CD4-positive, alpha-beta T cell treated with Interferon alpha-2 for 1 hour (primary cell): Measurements from ENCODE around the gene MEIS2.

ENCODE experiments used
- DNase-seq, 2 donors: peaks; one replicate each; pipeline ENCODE4 v3.0.0-alpha.2; 2020 to 2022

Gene MEIS2

DNA sequence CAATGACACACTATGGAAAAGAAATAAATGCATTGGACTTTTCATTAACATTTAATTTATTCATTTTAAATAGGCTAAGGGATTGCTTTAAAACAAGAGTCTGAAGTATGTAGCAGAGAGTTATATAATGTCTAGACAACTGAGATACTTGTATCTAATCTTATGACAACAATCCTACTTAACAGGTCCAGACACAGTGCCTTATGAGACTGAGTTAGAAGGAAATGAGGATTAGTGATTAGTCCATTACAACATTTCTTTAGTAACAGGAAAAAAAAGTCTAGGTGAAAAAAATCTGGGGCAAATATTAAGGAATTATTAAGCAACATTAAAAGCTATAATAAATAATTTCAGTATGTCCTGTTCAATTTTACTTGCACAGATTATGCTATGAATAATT lies 140.6 kb downstream of the MEIS2 start:
- DNase-seq, result no peak

DNA sequence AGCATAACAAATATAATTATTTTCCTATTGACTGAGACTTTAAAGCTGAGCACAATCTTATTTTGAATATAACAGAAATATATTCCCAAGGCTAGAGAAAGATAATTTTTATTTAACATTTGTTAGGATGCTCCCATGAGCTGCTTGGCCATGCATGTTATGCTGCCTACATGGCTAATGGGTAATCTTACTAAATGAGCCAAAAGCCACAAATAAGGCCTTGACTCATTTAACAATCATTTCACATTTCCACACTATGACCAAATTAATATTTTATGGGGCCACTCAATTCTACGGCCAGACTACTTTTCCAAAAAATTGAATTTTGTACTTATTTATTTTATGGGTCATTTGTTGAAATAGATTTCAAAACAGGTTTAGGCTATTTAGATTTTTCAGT lies 141.7 kb downstream of the MEIS2 start:
- no peak for DNase-seq

DNA sequence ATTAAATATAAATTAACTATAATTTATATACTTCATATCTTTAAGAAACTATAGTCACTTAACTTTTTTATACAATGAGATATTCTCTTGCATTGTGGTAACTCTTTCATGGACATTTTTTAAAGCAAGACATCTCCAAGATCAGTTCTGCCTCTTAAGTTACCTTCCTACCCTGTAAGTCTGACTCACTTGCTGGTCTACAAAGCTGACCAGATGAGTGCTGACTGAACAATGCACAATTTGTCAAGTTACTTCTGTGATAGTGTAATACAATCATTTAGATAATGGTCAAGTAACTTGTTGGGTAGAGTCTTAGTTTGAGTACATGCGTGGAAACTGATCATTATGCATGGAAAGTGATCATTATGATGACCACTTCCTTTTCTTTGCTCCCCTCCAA lies 145.9 kb downstream of the MEIS2 start:
- DNase-seq, result no peak

DNA sequence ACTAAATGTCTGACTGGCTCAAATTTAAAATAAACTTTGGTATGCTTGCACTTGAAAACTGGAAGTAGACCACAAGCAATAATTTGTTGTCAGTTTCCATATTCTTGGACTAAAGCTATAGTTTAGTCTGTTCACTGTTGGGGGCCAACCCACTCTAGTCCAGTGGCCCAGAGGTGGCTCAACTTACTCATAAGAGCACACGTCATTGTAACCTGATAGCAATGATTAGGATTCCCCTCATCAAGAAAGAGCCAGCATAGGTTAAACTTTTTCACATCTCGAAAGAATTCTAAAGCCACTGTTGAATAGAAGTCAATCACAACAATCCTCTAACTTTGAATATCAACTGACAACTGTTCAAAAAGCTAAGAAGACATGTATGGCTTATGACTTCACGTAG lies 147.0 kb downstream of the MEIS2 start:
- no peak for DNase-seq

DNA sequence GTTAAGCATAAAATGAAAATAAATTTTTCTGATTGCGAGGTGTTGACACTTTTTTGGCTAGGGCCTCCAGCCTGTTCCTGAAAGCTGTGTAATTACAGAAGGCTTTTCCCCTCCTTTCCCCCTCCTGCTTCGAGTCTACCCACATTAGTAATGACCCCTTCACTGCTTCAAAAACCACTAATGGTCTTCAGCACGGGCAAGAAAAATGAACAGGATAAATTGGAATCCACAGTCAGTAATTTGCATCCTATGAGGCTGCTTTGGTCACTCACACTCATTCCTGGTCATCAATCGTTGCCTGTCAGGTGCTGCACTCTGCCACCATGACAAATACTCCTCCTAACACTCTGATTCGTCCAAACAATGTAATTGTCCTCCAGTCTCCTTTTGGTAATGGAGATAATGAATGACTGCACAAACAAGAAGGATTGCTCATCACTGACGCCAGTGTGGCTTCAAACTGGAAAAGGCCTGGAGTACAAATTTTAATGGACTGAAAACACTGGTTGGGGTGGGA lies 148.6 kb downstream of the MEIS2 start:
- no peak for DNase-seq

DNA sequence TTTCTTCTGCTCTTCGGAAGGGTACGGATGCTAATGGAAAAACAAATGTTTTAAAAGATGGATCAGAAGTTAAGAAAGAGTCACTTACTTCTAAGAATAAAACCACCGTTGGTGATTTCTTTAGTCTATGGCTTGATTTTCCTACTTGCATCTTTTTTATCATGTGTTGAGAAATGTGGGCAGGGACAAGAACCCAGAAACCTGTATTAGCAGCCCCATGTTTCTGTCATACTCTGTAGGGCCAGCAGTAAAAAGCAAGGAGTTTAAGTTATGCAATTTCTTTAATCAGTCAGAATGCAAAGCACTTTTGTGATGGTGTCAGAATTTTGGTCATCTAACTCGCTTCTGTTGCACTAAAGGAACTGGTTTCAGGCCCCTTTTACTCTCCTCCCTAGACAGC lies 150.0 kb downstream of the MEIS2 start:
- no peak for DNase-seq

DNA sequence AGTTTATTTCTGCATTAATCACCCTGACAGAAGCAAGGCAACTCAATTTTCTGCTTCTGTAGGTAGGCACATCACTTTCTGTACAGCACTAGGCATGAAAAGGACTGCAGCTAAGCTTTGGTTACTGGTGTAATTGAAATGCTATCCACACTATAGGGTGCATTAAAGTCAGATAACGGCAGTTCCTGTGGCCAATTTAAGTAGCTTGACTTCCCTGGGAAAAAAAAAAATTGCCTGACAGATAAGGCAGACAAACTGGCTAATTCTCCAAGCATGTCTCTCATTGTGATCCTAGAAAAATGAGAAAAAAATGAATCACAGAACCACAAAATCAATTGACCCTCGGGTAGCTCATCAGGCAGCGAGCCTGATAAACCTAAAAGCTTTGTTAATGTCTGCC lies 151.4 kb downstream of the MEIS2 start:
- no peak for DNase-seq

DNA sequence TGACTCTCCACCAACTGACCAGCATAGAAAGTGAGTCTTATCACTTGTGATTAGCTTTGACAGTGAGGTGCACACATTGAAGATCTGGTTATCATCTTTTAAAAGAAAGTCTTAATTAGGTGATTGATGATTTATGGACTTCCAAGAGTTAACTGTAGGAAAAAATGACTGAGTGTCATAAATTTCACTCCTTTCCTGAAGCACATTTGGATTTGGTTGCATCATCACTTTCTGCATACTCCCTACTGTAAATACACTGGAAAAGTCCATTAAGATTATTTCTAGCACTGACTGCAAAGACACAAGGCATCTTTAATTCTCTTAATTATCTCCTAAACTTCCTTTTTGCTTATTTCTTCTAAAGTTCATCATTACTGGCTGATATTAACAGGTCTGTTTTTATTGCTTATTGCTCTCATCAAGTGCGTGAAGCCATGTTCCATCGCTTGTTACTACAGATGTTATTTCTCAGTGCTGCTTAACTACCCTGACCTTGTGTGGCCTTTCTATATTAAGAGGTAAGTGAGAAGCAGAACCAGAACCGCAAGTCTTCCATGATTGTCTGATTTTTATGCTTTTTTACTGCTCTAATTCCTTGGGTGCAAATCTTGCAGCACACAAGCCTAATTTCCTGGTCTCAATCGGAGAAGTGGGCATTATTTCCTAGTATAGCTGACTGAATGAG lies 153.2 kb downstream of the MEIS2 start:
- no peak for DNase-seq

DNA sequence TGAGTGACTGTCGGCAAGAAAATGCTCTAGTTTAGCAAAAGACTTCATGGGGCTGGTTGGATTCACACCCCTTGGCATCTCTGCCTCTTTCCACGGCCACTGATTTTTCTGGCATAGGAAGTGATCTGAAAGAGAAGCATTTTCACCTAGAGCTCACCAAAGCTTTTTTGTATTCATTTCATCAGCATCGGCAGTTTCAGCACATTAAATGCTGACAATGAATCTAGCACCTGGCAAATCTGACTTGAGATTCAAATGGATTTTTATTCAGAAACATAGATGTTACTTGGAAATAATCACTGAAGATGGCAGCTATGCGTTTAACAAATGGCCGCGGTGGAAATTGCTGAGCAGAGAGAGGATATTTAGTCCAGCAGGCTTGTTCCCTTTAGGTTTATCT lies 155.9 kb downstream of the MEIS2 start:
- no peak for DNase-seq

DNA sequence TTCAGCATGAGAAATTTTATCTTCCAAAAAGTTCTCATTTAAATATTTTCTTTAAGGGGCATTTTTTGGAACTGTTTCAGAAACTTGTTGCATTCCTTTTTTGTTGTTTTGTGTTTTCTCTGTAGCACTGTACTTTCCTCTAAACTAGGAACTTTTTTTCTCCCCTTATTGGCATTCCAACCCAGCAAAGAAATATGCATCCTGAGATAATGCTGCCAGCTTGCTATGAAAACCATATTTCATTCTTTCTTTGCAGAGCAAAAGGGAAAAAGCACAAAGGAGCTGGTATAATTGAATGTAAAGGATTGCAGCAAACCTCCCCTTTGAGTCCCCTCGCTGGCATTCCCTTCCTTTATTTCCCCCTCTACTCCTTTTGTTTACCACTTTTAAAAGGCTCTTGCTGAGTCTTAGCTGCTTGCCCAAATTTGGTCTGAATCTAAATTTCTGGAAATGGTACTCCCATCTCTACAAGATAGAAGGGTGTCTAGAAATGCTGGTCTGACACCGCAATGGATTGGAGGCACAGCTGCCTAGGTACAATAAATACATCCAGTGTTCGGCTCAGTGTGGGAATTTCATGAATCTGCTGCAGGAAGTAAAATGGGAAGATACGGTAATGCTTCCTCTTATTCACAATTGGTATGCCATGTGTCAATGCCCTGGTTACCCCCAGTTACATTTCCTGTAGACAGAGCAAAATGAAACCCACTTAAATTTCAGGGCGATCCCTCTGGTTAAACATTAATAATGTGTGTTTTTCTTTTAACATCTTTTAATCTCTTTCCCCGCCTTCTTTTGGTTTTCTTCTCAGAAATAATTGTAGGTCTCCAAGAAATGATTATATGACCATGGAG lies 156.6 kb downstream of the MEIS2 start:
- DNase-seq, result no peak

DNA sequence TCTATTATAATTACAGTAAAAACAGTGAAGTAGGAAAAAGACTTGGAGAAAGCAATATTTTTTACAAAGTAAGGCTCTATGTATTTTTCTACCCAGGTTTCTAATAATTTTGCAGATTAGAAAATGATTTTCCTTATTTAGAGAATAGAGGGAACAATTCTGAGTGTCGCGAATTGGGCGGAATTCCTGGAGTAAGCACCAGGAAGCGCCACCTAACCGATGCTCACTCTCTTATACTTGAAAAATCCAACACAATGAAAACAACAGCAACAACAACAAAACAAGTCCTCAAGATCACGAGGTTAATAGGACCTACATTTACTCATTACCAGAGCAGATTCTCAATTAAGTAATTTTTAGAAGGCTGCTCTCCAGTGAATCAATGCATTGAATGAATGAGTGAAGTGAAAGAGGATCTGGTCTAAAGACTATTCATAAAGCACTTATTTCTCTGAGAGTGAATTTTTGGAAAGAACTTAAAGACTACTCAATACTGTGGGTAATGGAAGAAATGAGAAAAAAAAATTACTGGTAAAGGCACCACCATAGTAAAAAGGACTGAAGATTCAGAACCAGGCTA lies 158.0 kb downstream of the MEIS2 start:
- no peak for DNase-seq

DNA sequence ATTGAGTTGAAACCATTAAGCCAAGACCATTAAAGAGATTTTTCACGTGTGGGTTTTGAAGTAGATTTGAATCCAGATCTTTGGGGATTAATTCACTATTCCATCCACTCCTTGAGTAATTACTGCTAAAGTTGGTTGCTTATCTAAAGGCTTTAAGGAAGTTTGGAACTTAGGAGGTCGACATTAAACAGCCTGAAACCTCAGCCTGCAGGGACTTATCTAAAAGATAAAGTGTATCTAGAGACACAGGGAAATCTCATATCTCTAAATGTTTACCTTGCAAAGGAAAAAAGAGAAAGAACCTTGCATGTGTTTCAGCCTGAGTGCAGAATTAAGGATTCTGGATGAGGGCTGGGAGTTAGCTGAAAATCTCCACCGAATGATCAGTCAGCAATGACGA lies 158.6 kb downstream of the MEIS2 start:
- DNase-seq, result no peak

DNA sequence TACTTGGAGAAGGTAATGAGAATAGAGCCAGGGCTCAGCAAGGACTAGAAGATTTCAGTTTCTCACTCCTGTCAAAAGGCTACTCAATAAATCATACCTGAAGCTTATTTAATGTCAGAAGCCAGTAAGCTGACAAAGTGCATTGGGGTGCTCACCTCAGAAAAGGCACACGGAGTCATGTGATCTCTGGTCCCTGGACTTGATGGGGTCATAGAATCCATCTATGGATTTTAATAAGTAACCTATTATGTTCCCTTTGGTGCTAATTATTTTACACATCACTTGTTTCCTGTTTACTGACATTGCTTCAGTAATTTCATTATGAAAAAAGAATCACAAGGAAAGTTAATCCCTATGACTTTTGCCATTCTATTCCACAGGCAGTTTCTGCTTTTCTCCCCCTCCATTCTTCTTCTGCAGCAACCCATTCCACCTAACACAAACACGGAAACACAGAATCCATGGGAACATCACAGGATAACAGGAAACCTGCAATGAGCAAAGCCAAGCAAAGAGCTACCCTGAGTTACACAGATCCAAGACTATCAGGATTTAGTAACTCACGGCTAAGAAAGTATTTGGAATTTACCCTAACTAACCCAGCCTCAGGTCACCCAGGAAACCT lies 159.6 kb downstream of the MEIS2 start:
- DNase-seq, result no peak

DNA sequence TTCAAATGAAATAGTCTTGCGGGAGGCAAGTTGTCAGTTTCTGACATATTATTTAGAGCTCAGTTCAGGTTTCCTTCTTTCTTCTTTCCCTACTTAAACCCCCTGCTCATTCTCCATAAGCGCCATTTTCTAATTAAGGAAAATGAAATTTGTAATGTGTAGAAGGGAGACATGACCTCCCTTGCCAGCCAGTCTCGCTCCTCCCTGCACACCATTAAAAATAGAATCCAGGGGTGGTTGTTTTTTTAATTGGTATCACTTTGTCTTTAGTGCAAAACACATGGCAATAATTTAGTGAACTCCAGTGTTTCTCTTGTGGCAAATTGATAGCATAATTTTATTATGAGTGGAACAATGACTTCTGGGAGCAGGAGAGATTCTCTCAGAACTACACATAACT lies 160.1 kb downstream of the MEIS2 start:
- no peak for DNase-seq

DNA sequence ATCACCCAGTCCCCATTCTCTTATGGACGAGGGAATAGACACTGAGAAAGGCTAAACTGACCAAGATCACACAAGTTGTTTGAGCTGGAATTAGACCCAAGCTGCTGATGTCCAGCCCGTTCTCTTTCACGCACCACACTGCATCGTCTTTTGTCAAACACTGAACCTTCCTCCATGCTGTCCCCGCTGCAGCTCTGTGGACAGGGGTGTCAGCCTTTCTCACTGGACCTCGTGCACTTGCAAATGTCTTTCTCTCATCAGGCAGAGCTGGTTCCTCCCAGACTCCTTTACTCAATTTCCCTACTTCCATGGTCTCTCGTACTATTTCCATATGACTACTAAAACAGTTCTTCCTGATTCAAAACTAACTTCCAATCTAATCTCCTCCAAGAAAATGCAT lies 161.6 kb downstream of the MEIS2 start:
- DNase-seq, result no peak

DNA sequence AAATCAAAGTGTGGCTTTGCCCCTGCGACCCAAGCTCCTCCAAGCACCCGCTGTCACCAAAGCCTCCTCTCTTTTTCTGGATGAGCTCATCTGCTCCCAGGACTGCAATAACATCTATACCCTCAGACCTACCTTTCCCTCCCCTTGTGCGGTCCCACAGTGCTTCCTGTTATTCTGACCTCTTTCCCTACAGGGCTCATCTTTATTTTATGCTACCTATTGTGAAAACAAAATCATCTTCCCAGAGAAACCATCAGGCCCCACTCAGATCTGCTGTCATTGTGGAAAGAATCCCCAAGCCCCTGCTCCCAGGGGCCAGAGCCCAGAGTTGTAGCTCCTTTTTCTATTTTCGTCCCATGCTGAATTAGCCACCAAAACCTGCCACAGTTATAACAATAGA lies 162.2 kb downstream of the MEIS2 start:
- no peak for DNase-seq

DNA sequence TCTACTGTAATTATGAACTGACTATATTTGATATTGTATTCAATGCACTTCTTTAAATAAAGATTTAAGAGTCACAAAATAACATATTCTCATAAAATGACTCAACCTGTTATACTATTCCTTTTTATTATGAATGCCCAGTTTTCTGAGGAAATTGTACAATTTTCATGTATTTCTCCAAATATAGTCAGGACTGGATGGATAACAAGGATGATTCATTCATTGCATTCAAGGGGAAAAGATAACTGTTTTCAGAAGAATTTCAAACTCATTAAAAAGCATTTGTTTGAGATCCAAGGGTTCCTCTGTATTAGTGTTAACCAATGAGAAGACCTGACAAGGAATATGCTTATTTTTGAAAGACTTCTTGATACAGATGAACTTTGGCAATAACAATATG lies 163.7 kb downstream of the MEIS2 start:
- no peak for DNase-seq

DNA sequence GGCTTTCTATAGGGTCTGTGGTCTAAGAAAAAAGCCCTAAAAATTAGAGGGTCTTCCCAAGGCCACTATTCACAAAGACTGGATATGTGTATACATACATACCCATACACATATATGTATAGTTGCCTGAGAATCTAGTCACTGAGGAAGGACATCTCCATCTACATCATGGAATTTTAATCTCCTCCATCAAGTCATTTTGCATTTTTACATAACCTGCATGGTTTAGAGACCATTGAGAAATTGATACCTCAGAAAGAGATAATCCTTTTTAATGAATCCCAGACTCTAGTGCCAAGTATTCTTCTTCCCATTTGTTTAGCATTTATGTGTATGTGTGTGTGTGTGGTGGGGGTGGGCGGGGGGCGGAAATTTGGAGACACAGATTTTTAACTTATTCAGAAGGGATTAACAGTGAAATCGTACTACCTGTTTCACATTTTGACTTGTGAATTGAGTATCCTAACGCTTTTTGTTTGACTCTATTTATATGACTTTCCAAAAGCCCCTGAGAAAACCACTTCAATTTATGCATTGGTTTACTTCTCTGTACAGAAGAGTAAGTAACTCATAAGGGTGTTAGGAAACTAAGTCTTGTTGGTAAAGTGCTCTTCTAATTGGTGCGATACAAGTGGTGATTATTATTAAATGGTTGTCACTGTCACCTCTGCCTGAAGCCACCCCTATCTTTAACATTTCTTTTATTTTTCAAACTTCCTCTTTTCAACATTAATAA lies 166.9 kb downstream of the MEIS2 start:
- no peak for DNase-seq

DNA sequence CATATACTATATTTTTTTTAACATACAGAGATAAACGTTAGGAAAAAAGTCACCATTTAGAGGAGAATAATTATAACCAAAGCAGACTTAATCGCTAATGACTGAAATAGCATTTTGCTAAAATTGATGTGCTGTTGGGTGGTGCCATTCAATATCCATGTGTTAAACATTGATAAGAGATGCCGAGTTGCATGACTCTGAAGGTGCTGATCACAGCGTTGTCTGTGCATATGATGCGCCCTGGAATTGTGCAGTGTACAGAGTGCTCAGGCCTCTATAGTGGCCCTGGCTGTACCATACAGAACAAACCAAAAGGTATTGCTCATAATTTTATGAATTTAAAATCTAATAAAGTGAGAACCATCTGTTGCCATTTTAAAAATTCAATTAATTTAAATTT lies 168.3 kb downstream of the MEIS2 start:
- no peak for DNase-seq

DNA sequence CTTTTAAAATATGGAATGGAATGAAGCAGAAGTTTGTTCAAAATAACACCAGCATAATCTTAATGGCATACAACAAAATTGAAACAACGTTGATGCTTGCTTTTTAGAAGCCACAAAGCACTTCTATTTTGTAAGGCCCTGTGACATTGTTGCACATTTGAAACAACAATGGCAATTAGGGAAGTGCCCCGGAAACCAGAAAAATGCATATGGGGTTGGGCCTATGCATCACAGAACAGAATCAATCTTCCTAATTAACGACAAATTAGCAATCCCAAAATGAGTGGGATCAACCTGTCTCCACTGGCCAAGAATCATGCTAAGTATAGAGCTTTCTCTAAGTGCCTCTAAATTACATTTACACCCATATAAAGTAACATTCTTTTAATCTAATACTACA lies 168.9 kb downstream of the MEIS2 start:
- DNase-seq, result no peak

DNA sequence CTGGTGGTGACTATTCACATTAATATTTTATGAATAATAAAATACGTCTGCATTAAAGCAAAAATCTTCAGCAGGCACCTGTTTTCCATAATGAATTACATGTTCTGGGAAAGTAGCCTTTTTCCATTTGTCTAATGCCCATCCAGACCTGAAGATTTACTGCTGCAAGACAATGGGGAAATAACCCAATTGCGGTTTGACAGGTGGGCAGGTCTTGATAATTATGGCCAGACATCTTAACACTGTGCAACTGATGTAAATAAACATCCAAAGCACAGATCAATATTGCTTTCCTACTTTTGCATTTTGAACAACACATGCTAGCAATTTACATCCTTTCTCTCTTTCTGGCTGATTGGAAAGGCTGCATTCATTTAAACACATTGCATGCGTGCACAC lies 173.9 kb downstream of the MEIS2 start:
- no peak for DNase-seq

DNA sequence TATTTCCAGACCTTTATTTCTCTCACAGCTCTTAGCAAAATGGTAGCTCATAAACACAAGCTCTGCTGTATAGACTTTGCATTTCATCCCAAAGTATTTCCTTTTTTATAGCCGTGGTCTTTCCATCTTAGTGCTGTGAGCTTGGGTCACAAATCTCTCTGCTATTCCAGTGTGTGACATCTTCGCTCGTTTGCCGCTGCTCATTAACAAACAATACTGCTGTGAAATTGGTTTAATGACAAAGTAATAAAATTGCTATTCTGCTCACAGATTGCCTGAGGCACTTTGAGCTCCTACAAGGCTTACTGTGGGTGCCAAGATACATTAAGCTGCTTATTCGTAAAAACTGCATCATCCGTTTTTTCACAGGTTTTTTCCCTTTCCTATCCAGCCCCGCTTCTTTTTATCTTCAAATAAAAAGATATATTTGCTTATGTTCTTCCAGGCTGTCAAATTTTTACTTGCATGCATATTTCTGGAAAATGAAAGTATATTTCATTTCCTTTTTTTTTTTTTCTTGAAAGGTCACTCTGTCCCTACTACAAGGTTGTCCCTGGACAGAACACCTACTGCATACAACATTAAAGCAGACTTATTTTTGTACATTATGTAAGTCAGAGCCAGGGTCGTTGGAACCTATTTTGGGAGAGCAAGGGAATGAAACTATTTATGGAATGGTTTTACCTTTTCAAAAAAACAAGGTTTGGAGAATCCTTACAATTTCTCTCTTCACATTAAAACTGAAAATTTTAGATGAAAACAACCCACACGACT lies 174.5 kb downstream of the MEIS2 start:
- DNase-seq, result no peak
